KMS-11 (cell line): ENCODE results near the gene CTSO.

ENCODE experiments used
- H2AFZ ChIP-seq: fragments of 200-600 bp; sonication (generic); 2 replicates; pipeline ENCODE4 v1.6.1; 2016; ENCODE audit warnings: antibody characterized with exemption, mixed run types, low read depth
- H3K27ac ChIP-seq: fragments of 200-600 bp; sonication (generic); 2 replicates; pipeline ENCODE4 v1.6.1; 2016; ENCODE audit warnings: mild to moderate bottlenecking, mixed run types
- H3K27me3 ChIP-seq: fragments of 200-600 bp; sonication (generic); 2 replicates; pipeline ENCODE4 v1.6.1; 2017; ENCODE audit warnings: mild to moderate bottlenecking, low read depth, mixed run types, moderate library complexity; ENCODE audit not compliant: insufficient read depth
- H3K36me3 ChIP-seq: fragments of 200-600 bp; sonication (generic); 2 replicates; pipeline ENCODE4 v1.6.1; 2017; ENCODE audit warnings: mild to moderate bottlenecking, mixed run types; ENCODE audit not compliant: insufficient read depth
- H3K4me1 ChIP-seq: fragments of 200-600 bp; sonication (generic); 2 replicates; pipeline ENCODE4 v1.6.1; 2016; ENCODE audit warnings: mild to moderate bottlenecking, low read depth, mixed run types; ENCODE audit not compliant: poor library complexity, severe bottlenecking
- H3K4me2 ChIP-seq: fragments of 200-600 bp; sonication (generic); 2 replicates; pipeline ENCODE4 v1.7.0; 2016; ENCODE audit warnings: mild to moderate bottlenecking, mixed run types
- H3K4me3 ChIP-seq: fragments of 200-600 bp; sonication (generic); IDR thresholded peaks from 2 replicates; pipeline ENCODE4 v1.6.1; 2017; ENCODE audit warnings: low read depth, low read length, mixed read lengths; ENCODE audit not compliant: insufficient read depth
- H3K79me2 ChIP-seq: fragments of 200-600 bp; sonication (generic); 2 replicates; pipeline ENCODE4 v1.6.1; 2016; ENCODE audit warnings: low read depth, mixed run types; ENCODE audit not compliant: insufficient read depth
- H3K9ac ChIP-seq: fragments of 200-600 bp; sonication (generic); 2 replicates; pipeline ENCODE4 v1.6.1; 2016; ENCODE audit warnings: mild to moderate bottlenecking, mixed run types
- H4K20me1 ChIP-seq: fragments of 200-600 bp; sonication (generic); 2 replicates; pipeline ENCODE4 v1.6.1; 2016; ENCODE audit warnings: mild to moderate bottlenecking, mixed run types; ENCODE audit not compliant: insufficient read depth
- TF ChIP-seq, protein P1 (sequence below): fragments of 200-600 bp; sonication (generic); conservative IDR thresholded peaks from 2 replicates; pipeline ENCODE4 v1.6.1; 2017; ENCODE audit warnings: low read depth, mild to moderate bottlenecking, antibody characterized with exemption, low read length, moderate library complexity, mixed read lengths

Gene CTSO

DNA sequence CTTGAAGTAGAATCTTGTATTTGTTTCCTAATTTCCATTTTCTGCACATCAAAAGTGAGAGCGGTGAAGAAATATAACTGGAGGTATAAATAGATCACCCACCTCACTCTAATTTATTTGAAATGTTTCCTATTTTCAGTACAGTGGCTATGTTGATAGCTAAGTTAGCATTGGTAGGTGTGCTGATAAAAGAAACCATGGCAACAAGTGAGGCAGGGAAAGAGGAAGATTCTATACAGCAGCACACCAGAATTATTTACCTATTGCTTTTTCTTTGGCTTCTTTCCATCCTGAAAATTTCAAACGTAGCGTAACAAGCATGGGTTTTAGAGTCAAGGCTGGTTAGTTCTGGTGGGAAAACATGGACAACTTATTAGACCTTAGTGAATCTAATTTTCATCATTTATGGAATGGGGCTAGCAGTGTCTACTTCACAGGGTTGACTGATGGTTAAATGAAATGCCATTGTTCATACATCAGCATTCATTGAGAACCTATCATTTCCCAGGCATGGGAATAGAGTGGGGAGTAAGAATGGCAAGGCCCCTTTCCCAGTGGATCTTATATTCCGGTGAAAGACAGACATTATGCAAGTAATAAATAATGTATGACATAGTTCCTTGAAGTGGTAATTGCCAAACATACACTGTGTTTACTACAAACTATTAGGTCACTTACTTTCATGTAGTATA, 30.6 kb upstream of the CTSO start:
- Histone ChIP-seq H3K79me2 (no peaks in the 10 kb centered on the region), H2AFZ (no peak overlapping the region), H3K27me3 (no peaks in the 10 kb centered on the region), H3K4me3 (no peak overlapping the region), H3K27ac (no peak overlapping the region), H3K4me2 (no peak overlapping the region), H3K9ac (no peak overlapping the region), H3K4me1 (no peaks in the 10 kb centered on the region), H3K36me3 (no peaks in the 10 kb centered on the region), H4K20me1 (no peaks in the 10 kb centered on the region)
- TF ChIP-seq, protein P1, sequence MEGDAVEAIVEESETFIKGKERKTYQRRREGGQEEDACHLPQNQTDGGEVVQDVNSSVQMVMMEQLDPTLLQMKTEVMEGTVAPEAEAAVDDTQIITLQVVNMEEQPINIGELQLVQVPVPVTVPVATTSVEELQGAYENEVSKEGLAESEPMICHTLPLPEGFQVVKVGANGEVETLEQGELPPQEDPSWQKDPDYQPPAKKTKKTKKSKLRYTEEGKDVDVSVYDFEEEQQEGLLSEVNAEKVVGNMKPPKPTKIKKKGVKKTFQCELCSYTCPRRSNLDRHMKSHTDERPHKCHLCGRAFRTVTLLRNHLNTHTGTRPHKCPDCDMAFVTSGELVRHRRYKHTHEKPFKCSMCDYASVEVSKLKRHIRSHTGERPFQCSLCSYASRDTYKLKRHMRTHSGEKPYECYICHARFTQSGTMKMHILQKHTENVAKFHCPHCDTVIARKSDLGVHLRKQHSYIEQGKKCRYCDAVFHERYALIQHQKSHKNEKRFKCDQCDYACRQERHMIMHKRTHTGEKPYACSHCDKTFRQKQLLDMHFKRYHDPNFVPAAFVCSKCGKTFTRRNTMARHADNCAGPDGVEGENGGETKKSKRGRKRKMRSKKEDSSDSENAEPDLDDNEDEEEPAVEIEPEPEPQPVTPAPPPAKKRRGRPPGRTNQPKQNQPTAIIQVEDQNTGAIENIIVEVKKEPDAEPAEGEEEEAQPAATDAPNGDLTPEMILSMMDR = no peak

- no peaks in the 10 kb centered on the region for H3K4me1 ChIP-seq
Observed at GRCh38 chr4:155982736-155983385, 29.2 kb upstream of the CTSO start.

GRCh38 chr4:155978810-155979209, 25.1 kb upstream of the CTSO start:
- Histone ChIP-seq H3K36me3 (no peaks in the 10 kb centered on the region), H3K79me2 (no peaks in the 10 kb centered on the region), H3K9ac (no peak overlapping the region), H4K20me1 (no peaks in the 10 kb centered on the region), H2AFZ (no peak overlapping the region), H3K27me3 (no peaks in the 10 kb centered on the region), H3K4me2 (no peak overlapping the region), H3K4me3 (no peak overlapping the region), H3K4me1 (peaks cover 23% of the 10 kb centered on the region), H3K27ac (no peak overlapping the region)
- TF ChIP-seq, protein P1 = no peak

More at GRCh38 chr4:155982736-155983385, 29.2 kb upstream of the CTSO start:
- Histone ChIP-seq H3K79me2 (no peaks in the 10 kb centered on the region), H3K27me3 (no peaks in the 10 kb centered on the region), H3K9ac (no peak overlapping the region), H3K4me2 (no peak overlapping the region), H3K36me3 (no peaks in the 10 kb centered on the region), H3K27ac (no peak overlapping the region), H3K4me3 (no peak overlapping the region), H2AFZ (no peak overlapping the region), H4K20me1 (no peaks in the 10 kb centered on the region)
- TF ChIP-seq, protein P1 = no peak

DNA sequence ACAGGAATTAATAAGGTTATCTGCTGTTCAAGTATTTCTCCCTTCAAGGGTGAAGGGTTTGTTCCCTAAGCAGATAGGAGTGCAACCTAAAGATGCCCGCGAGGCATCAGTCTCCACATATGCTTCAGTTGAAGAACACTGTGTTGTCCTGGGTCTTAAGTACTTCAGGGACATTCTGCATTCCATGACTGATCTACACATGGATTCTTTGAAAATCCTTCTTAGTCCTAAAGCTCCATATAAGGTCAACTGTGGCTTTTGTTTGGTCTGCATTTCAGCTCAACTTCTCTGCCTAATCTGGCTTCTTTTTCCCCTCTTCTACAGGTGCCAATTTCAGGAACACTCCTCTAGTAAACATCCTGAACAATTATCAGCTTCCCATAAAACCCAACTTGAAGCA, 21.8 kb upstream of the CTSO start:
- Histone ChIP-seq H3K4me2 (no peak overlapping the region), H3K27me3 (no peaks in the 10 kb centered on the region), H3K79me2 (no peaks in the 10 kb centered on the region), H3K36me3 (no peaks in the 10 kb centered on the region), H3K4me3 (no peak overlapping the region), H2AFZ (peak overlapping the region; percentile 34; the same call in 1 of the 2 replicates), H3K4me1 (peaks cover 27% of the 10 kb centered on the region), H3K27ac (peak overlapping the region; percentile 59), H3K9ac (no peak overlapping the region), H4K20me1 (no peaks in the 10 kb centered on the region)
- TF ChIP-seq, protein P1 = no peak
